PC-9 (cell line): Measurements from ENCODE around the gene OR5K3.

Source experiments
- CTCF ChIP-seq: fragments of 200-600 bp; sonication (generic); conservative IDR thresholded peaks from 2 replicates; pipeline ENCODE4 v1.6.1; 2017; ENCODE audit warnings: mixed run types, antibody characterized with exemption, mild to moderate bottlenecking, moderate library complexity
- EZH2 ChIP-seq: fragments of 200-600 bp; sonication (generic); IDR thresholded peaks from 2 replicates; pipeline ENCODE4 v1.8.0; 2017; ENCODE audit warnings: antibody characterized with exemption, low read depth

- TF ChIP-seq CTCF (no peak), EZH2 (no peak)
Measured at GRCh38 chr3:98433764-98434163, 43.3 kb downstream of the OR5K3 start.
